ENCODE results near the gene MUL1.
"Not testable (repeated sequence)": the region's sequence is repeated elsewhere in the genome, so short reads cannot be mapped to it uniquely, and the experiment has no call there.

Gene MUL1

DNA sequence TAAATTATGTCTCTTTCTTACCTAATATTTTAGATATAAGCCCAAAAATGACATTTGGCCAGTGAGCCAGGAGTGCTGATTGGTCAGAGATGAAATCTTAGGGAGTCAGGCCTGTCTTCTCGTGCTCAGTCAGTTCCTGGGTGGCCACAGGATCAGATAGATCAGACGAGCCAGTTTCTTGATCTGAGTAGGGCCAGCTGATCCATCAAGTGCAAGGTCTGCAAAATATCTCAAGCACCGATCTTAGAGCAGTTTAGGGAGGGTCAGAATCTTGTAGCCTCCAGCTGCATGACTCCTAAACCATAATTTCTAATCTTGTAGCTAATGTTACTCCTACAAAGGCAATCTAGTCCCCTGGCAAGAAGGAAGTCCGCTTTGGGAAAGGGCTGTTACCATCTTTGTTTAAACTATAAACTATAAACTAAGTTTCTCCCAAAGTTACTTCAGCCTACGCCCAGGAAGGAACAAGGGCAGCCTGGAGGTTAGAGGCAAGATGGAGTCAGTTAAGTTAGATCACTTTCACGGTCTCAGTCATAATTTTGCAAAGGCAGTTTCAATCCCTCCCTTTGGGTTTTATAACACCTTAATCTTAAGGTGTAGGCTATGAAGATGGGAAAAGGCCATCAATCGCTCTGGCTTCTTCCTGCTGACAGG, 11.8 kb upstream of the MUL1 start:
- not testable (repeated sequence) for DNase-seq (ENCODE audit: low read depth in 1 of 2, low spot score in 1 of 2)

- DNase-seq (ENCODE audit: low read depth in 1 of 2, low spot score in 1 of 2) = no peak
Measured at GRCh38 chr1:20511518-20512428, 3.8 kb upstream of the MUL1 start.

GRCh38 chr1:20508411-20508771, 440 bp upstream of the MUL1 start:
- DNase-seq (ENCODE audit: low read depth in 1 of 2, low spot score in 1 of 2) = no peak

- DNase-seq (ENCODE audit: low read depth in 1 of 2, low spot score in 1 of 2) = no peak
Measured at GRCh38 chr1:20507248-20507563, 745 bp downstream of the MUL1 start.

DNA sequence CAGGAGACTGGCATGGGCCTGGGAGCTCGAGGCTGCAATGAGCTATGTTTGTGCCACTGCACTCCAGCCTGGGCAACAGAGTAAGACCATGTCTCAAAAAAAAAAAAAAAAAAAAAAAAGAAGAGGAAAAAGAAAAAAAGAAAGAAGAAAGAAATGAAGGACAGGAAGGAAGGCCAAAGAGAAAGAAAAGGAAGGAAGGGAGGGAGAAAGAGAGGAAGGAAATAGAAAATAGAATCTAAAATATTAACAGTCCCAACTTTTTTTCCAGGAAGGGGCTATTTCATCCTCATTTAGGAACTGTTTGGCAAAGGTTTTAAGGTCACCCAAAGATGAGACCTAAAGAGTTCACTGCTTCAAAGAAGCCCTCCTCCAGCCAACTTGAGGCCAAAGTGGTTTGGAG, 2.5 kb downstream of the MUL1 start:
- DNase-seq (ENCODE audit: low read depth in 1 of 2, low spot score in 1 of 2) = no peak

GRCh38 chr1:20500716-20501115, 7.2 kb downstream of the MUL1 start:
- no peak for DNase-seq (ENCODE audit: low read depth in 1 of 2, low spot score in 1 of 2)

DNA sequence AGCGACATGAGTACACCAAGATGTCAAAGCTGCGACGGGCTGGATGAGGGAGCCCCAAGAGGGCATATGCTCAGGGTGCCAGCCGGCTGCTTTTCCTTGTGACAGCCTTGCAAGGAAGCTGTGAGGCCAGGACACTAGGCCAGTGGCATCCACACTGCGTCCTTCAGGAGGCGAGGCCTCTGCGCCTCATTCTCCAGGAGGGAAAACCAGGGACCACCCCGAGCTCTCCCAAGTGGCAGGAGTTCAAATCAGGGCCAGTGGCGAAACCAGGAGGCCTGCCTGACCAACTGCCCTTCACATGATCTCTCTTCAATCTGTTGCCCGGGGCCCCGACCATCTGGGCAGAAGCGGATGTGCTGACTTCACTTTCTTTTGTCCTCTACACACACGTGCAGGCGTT, 8.2 kb downstream of the MUL1 start:
- DNase-seq (ENCODE audit: low read depth in 1 of 2, low spot score in 1 of 2) = no peak

- no peak for DNase-seq (ENCODE audit: low read depth in 1 of 2, low spot score in 1 of 2)
Measured at GRCh38 chr1:20499105-20499504, 8.8 kb downstream of the MUL1 start.

DNA sequence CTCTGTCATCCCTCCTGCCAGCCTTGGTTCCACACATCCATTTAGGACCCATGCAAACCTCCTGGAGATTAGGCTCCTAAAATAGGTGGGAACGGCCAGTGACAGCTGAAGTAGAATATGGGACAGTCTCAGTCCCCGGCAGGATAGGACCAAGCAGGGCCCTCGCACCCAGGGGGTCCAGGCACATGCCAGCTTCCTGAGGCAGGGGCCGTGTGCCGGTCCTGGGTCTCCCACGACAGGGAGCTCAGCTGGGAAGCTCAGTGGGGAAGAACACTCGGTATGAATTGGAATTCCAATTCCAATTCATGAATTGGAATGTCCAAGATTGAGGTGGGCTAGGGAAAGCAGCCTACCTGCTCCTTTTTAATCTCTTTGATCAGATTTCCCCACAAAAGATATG, 9.8 kb downstream of the MUL1 start:
- no peak for DNase-seq (ENCODE audit: low read depth in 1 of 2, low spot score in 1 of 2)

- no peak for DNase-seq (ENCODE audit: low read depth in 1 of 2, low spot score in 1 of 2)
Measured at GRCh38 chr1:20497506-20497905, 10.4 kb downstream of the MUL1 start.

DNA sequence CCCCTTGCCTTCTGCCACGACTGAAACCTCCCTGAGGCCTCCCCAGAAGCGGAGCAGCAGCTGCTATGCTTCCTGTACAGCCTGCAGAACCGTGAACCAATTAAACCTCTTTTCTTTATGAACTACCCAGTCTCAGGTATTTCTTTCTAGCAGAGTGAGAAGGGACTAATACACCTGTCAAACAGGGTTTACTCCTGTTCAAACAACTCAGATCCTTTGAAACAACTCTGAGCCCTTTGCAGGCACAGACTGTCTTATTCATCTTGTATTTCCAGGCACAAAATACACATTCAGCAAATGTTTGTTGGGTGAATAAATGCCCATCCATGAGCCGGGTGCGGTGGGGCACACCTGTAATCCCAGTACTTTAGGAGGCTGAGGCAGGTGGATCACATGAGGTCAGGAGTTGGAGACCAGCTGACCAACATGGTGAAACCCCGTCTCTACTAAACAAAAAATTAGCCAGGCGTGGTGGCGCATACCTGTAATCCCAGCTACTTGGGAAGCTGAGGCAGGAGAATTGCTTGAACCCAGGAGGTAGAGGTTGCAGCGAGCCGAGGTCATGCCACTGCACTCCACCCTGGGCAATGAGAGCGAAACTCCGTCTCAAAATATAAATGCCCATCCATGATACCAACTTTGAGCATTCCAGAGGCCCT, 11.1 kb downstream of the MUL1 start:
- DNase-seq (ENCODE audit: low read depth in 1 of 2, low spot score in 1 of 2) = not testable (repeated sequence)

DNA sequence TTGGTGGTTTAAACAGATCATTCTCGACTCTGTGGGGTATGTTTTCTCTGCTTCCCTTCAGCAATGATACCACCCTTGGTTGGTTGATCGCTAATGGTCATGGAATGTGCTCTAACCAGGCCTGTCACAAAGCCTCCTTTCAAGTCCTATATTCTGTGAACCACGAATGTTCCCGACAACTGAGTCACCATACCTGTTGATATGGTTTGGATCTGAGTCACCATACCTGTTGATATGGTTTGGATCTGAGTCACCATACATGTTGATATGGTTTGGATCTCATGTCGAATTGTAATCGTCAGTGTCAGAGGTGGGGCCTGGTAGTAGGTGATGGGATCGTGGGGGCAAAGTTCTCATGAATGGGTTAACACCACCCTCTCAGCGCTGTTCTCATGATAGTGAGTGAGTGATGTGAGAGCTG, 11.7 kb downstream of the MUL1 start:
- no peak for DNase-seq (ENCODE audit: low read depth in 1 of 2, low spot score in 1 of 2)

DNA sequence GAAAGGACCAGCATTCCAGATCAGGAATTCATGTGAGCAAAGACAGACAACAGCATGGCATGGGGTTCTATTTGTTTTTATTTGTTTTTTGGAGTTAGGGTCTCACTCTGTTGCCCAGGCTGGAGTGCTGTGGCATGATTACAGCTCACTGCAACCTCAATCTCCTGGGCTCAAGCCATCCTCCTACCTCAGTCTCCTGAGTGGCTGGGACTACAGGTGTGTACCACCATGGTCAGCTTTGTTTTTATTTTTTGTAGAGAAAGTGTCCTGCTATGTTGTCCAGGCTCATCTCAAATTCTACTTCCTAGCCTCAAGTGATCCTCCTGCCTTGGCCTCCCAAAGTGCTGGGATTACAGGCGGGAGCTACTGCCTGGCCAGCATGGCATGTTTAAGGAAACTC, 12.3 kb downstream of the MUL1 start:
- no peak for DNase-seq (ENCODE audit: low read depth in 1 of 2, low spot score in 1 of 2)

DNA sequence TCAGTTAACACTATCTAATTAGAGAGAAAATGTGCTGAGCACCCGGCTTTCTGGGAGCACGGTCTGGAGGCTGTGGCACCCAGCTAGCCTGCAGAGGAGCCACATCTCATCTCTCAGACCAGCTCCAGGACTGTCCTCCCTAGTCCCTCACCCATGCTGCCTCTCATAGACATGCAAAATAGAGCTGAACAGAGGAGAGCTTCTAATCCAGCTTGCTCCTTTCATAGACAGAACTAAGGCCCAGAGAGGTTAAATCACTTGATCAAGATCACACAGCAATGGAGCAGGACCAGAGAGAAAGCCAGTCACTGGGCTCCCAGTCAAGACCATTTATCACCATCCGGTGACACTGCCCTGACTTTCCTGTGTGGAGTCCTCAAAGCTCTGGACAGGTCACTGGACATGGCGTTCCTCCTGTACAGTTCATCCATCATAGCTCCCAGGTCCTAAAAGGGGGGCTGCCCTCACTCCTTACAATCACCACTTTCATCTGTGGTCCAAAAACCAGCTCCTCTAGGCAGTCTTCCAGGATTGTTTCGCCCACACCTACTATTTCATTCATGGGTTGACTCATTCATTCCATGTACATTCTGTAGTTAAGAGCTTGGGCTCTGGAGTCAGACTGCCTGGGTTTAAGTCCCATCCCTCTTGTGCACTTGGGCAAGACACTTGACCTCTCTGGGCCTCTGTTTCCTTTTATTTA, 13.2 kb downstream of the MUL1 start:
- no peak for DNase-seq (ENCODE audit: low read depth in 1 of 2, low spot score in 1 of 2)

GRCh38 chr1:20493839-20494608, 13.9 kb downstream of the MUL1 start:
- DNase-seq (ENCODE audit: low read depth in 1 of 2, low spot score in 1 of 2) = peak; percentile 63 to 72

- DNase-seq (ENCODE audit: low read depth in 1 of 2, low spot score in 1 of 2) = no peak
Measured at GRCh38 chr1:20493309-20493708, 14.6 kb downstream of the MUL1 start.

DNA sequence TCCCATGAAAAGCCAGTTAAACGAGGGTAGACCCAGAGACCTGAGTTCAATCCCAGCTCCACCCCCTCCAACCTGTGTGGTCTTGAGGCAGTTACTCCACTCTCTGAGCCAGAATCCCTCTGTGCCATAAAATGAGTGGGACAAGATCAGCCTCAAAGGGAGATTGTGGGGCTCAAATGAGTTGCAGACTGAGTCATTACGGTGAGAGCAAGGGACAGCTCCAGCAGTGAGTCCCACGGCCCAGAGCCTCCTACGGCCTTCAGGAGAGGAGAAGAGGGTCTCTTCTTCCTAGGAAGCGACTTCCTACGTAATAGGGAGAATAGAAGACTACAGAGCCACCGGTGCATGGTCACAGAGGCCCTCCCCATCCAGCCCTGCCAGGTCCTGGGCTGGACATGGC, 15.2 kb downstream of the MUL1 start:
- DNase-seq (ENCODE audit: low read depth in 1 of 2, low spot score in 1 of 2) = no peak

GRCh38 chr1:20491866-20492265, 16.1 kb downstream of the MUL1 start:
- DNase-seq (ENCODE audit: low read depth in 1 of 2, low spot score in 1 of 2) = no peak

- no peak for DNase-seq (ENCODE audit: low read depth in 1 of 2, low spot score in 1 of 2)
Measured at GRCh38 chr1:20491178-20491577, 16.8 kb downstream of the MUL1 start.

- no peak for DNase-seq (ENCODE audit: low read depth in 1 of 2, low spot score in 1 of 2)
Measured at GRCh38 chr1:20487236-20487590, 20.7 kb downstream of the MUL1 start.

Data from stimulated activated CD4-positive, alpha-beta T cell treated with anti-CD3 and anti-CD28 coated beads, Interleukin-15, amount 100 ng/mL, for 1 hour (primary cell).